ENCODE data around the gene NFIA.

NFIA gene

DNA sequence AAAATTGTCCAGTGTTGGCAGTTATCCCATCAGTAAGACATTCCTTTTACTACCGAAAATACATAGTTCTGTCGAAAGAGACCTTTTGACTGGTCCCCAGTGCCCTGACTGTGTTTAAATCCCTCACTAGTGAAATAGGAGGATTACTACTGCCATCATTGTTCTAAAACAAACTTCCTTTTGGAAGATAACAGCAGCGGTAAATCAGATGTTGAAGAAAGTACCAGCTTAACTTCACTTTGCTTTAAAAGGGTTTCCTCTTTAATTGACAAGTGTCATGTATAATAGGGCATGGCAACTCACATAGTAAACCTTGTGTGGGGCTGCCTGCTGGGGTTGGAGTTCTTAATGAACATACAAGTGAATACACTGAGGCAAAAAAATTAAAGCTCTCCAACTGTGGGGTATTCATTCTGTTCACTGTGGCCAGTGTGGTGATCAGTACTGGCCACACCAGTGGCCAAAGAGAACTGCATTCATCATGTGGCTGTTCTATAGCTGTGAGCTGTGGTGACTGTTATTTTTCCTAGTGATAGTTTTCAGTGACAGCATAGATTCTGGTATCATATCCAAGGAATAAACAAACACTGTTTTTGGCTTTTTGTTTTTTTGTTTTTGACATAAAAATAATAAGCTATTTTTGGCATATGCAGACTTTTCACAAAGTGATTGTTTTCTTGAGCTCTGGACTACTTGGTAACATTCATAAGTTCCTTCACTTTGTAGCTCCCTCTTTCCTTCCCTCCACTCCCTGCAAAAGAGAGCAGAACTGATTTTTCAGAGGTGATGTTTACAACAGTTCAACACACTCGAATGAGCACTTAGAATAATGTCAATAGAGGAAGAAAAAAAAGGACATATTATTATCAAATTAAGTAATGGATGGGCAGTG is 74.5 kb downstream of the NFIA start:
- FAIRE-seq (no peak), DNase-seq (ENCODE audit: insufficient read length, low spot score) (no peak)
- no peak for TF ChIP-seq POLR2AphosphoS5 (IDR thresholded peaks at IDR 0.05; ENCODE audit: low read depth, low read length)
- TF ChIP-seq SPI1 (IDR thresholded peaks at IDR 0.05; ENCODE audit: low read depth, low read length) = no peak
- TF ChIP-seq POLR2A (IDR thresholded peaks at IDR 0.05; ENCODE audit: low read depth, low read length) = no peak
- no peak for TF ChIP-seq PAX5 (IDR thresholded peaks at IDR 0.05; ENCODE audit: insufficient read depth, low read length, severe bottlenecking)
- TF ChIP-seq TAF1 (IDR thresholded peaks at IDR 0.05; ENCODE audit: low read depth, low read length) = no peak
- no peak for TF ChIP-seq POU2F2 (IDR thresholded peaks at IDR 0.05; ENCODE audit: low read depth, low read length)

DNA sequence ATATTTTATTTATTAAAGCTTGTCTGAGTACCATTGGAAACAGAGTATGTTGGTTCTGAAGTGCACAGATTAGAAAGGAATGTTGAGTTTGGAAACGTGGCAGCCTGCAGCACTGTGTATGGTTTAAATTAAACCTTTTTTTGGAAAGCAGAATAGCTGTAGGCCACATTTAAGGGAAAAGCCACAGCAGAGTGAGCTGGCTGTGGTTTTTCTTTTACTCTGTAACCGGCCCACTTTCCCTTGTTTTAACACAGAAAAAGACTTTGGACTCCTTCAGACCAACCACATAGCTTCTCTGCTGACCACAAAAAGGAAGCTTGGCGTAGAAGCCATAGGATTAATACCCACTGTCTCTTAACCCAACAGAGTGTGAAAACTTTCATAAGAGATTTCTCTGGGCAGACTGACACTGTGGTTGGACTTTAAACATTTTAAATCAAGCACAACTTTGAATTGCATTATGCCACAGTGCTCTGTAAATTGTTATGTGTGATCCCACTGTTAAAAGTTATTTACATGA is 75.2 kb downstream of the NFIA start:
- DNase-seq (ENCODE audit: insufficient read length, low spot score) = no peak
- TF ChIP-seq PAX5 (IDR thresholded peaks at IDR 0.05; ENCODE audit: insufficient read depth, low read length, severe bottlenecking) (no peak), POU2F2 (IDR thresholded peaks at IDR 0.05; ENCODE audit: low read depth, low read length) (no peak), POLR2AphosphoS5 (IDR thresholded peaks at IDR 0.05; ENCODE audit: low read depth, low read length) (no peak), POLR2A (IDR thresholded peaks at IDR 0.05; ENCODE audit: low read depth, low read length) (no peak), SPI1 (IDR thresholded peaks at IDR 0.05; ENCODE audit: low read depth, low read length) (no peak), TAF1 (IDR thresholded peaks at IDR 0.05; ENCODE audit: low read depth, low read length) (no peak)
- FAIRE-seq = no peak

DNA sequence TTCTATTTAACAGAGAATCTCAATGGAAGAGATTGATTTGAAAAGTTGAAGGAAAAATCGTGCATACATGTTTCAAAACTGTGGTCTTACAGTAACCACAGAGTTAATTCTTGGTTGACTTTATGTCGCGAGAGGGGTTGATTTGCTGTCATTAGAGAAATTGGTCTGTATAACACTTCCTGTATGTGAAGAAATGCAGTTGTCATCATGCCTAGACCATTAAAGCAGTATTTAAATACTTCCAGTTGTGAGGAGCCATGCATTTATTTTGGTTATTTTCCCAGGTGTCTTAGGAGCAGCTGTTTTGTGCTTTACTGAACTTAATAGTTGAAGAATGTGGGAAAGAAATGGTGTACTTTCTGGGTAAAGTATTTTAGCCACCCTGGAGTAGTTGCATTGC is 76.2 kb downstream of the NFIA start:
- FAIRE-seq = no peak
- TF ChIP-seq POLR2AphosphoS5 (IDR thresholded peaks at IDR 0.05; ENCODE audit: low read depth, low read length) (no peak), POLR2A (IDR thresholded peaks at IDR 0.05; ENCODE audit: low read depth, low read length) (no peak), POU2F2 (IDR thresholded peaks at IDR 0.05; ENCODE audit: low read depth, low read length) (no peak), SPI1 (IDR thresholded peaks at IDR 0.05; ENCODE audit: low read depth, low read length) (no peak), TAF1 (IDR thresholded peaks at IDR 0.05; ENCODE audit: low read depth, low read length) (no peak), PAX5 (IDR thresholded peaks at IDR 0.05; ENCODE audit: insufficient read depth, low read length, severe bottlenecking) (no peak)
- no peak for DNase-seq (ENCODE audit: insufficient read length, low spot score)

DNA sequence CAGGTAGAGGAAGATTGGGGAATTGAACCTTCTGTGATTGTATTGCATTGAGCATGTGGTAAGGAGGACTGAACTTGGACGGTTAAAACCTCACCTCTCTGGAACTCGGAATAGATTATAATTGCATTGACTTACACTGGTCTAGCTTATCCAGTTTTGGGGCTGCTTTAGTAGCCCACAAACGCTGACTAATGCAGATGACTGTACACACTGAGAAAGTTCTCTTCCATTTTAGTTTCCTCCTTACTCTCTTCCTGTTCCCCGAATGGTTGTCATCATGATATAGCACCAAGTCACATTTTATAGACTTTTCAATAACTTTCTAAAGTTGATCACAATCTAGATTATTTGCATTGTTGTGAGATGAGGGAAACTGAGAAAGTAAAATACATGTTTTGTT is 78.2 kb downstream of the NFIA start:
- DNase-seq (ENCODE audit: insufficient read length, low spot score) (no peak), FAIRE-seq (no peak)
- no peak for TF ChIP-seq POLR2AphosphoS5 (IDR thresholded peaks at IDR 0.05; ENCODE audit: low read depth, low read length)
- no peak for TF ChIP-seq TAF1 (IDR thresholded peaks at IDR 0.05; ENCODE audit: low read depth, low read length)
- TF ChIP-seq SPI1 (IDR thresholded peaks at IDR 0.05; ENCODE audit: low read depth, low read length) = no peak
- TF ChIP-seq POLR2A (IDR thresholded peaks at IDR 0.05; ENCODE audit: low read depth, low read length) = no peak
- TF ChIP-seq PAX5 (IDR thresholded peaks at IDR 0.05; ENCODE audit: insufficient read depth, low read length, severe bottlenecking) = no peak

DNA sequence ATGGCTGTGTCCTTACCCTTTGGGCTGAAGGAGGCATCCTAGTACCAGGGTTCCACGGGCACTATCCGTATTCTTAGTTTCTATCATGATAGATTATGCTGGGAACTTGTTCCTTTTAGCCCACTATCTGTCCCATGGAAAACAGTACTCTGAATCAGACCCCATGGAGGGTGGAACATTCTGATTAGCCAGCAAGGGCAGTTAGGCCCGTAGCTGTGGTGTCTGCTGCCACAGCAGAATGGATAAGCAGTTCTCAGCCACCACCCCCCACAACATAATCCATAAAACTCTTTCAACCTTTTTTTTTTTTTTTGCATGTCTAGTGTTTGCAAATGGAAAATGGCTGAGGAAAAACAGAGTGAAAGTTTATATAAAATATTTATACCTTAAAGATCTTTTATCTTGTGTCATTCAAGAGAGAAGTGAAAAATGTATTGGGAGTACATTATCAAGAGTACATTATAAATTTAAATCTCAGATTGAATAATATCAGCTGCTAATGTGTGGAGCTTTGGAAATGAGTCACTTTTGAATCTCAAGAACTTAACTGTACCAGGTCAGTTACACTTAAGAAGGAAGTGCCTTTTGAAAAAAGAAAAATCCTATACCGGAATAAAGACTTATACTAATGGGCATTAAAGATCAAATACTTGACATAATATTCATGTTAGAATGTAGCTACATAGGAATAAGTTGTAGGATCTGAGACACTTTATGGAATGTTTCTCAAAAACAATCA is 80.3 kb downstream of the NFIA start:
- FAIRE-seq (no peak), DNase-seq (ENCODE audit: insufficient read length, low spot score) (no peak)
- TF ChIP-seq SPI1 (IDR thresholded peaks at IDR 0.05; ENCODE audit: low read depth, low read length) (no peak), PAX5 (IDR thresholded peaks at IDR 0.05; ENCODE audit: insufficient read depth, low read length, severe bottlenecking) (no peak), POU2F2 (IDR thresholded peaks at IDR 0.05; ENCODE audit: low read depth, low read length) (no peak), POLR2A (IDR thresholded peaks at IDR 0.05; ENCODE audit: low read depth, low read length) (no peak), TAF1 (IDR thresholded peaks at IDR 0.05; ENCODE audit: low read depth, low read length) (no peak), POLR2AphosphoS5 (IDR thresholded peaks at IDR 0.05; ENCODE audit: low read depth, low read length) (no peak)

DNA sequence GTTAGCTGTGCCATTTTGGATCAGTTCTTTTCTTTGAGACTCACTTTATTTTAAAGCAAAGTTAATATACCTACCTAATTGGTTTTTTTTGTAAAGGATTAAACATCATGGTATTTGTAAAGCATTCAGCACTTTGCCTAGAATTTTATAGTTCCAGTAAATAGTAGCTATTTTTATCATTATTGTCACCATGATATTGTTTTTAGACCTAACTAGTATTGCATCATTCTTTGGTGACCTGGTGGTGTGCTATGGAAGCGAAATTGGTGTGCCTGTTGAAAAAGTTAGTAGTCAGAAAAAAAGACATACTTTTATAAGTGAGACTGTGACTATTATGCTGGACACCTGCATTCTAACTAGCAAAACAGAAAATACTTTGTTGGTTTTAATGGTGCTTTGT is 81.0 kb downstream of the NFIA start:
- FAIRE-seq = no peak
- no peak for TF ChIP-seq SPI1 (IDR thresholded peaks at IDR 0.05; ENCODE audit: low read depth, low read length)
- TF ChIP-seq POLR2AphosphoS5 (IDR thresholded peaks at IDR 0.05; ENCODE audit: low read depth, low read length) = no peak
- TF ChIP-seq TAF1 (IDR thresholded peaks at IDR 0.05; ENCODE audit: low read depth, low read length) = no peak
- no peak for TF ChIP-seq POU2F2 (IDR thresholded peaks at IDR 0.05; ENCODE audit: low read depth, low read length)
- no peak for TF ChIP-seq PAX5 (IDR thresholded peaks at IDR 0.05; ENCODE audit: insufficient read depth, low read length, severe bottlenecking)
- TF ChIP-seq POLR2A (IDR thresholded peaks at IDR 0.05; ENCODE audit: low read depth, low read length) = no peak
- DNase-seq (ENCODE audit: insufficient read length, low spot score) = no peak

DNA sequence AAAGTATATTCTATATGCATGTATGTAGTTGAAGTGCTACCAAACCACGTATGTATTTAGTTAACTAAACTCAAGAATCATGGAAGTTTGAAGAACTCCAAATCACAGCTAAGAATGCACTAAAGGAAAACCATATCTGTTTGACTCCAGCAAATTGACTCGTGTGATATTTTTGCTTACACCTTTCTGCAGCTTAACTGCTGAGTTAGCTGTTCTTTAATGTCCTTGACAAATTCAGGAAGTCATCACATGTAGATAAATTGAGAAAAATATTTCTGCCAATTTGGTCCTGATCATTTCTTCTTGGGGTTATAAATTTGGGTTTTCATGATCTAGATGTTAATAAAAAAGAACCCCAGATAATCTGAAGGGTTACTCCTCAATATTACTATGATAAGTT is 83.0 kb downstream of the NFIA start:
- no peak for FAIRE-seq
- TF ChIP-seq POLR2A (IDR thresholded peaks at IDR 0.05; ENCODE audit: low read depth, low read length) (no peak), POLR2AphosphoS5 (IDR thresholded peaks at IDR 0.05; ENCODE audit: low read depth, low read length) (no peak), POU2F2 (IDR thresholded peaks at IDR 0.05; ENCODE audit: low read depth, low read length) (no peak), SPI1 (IDR thresholded peaks at IDR 0.05; ENCODE audit: low read depth, low read length) (no peak), TAF1 (IDR thresholded peaks at IDR 0.05; ENCODE audit: low read depth, low read length) (no peak), PAX5 (IDR thresholded peaks at IDR 0.05; ENCODE audit: insufficient read depth, low read length, severe bottlenecking) (no peak)
- no peak for DNase-seq (ENCODE audit: insufficient read length, low spot score)

DNA sequence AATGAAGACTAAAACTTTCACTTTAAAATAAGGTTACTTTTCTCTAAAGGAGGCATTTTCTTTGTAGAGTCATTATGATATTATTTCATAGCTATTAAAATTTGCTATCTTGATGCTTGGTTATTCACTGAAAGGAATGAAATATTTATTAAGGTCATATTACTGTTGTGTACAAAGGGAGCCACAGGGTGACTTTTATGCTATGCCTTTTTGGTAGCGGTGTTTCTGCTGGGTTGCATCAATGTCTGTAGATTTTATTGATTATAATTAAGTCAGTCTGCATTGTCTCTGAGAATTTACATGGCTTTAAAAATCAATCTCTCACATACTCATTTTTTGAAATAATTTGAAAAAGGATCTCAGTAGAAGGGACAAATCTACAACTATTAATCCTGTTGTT is 84.9 kb downstream of the NFIA start:
- no peak for DNase-seq (ENCODE audit: insufficient read length, low spot score)
- FAIRE-seq = no peak
- TF ChIP-seq SPI1 (IDR thresholded peaks at IDR 0.05; ENCODE audit: low read depth, low read length) = no peak
- TF ChIP-seq PAX5 (IDR thresholded peaks at IDR 0.05; ENCODE audit: insufficient read depth, low read length, severe bottlenecking) = no peak
- TF ChIP-seq POLR2AphosphoS5 (IDR thresholded peaks at IDR 0.05; ENCODE audit: low read depth, low read length) = no peak
- TF ChIP-seq POLR2A (IDR thresholded peaks at IDR 0.05; ENCODE audit: low read depth, low read length) = no peak
- TF ChIP-seq POU2F2 (IDR thresholded peaks at IDR 0.05; ENCODE audit: low read depth, low read length) = no peak
- TF ChIP-seq TAF1 (IDR thresholded peaks at IDR 0.05; ENCODE audit: low read depth, low read length) = no peak

DNA sequence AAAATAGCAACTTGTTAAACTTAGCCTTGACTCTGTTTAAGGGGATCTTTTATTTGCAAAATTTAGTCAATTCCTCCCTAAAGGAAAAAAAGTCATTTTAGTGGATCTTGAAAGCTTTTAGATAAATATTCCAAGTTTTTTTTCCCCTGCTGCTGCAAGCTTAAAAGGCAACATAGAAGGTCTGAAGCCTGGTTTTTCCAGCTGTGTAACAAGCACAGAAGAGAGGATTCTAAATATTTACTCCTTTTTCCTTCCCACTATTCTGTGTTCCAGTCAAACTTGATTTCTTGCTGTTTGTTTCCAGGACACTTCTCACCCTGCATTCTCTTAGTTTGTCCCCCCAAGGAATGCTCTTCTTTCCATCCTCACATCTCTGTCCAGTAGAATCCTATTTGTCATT is 86.7 kb downstream of the NFIA start:
- TF ChIP-seq POLR2AphosphoS5 (IDR thresholded peaks at IDR 0.05; ENCODE audit: low read depth, low read length) (no peak), SPI1 (IDR thresholded peaks at IDR 0.05; ENCODE audit: low read depth, low read length) (no peak), PAX5 (IDR thresholded peaks at IDR 0.05; ENCODE audit: insufficient read depth, low read length, severe bottlenecking) (no peak), POU2F2 (IDR thresholded peaks at IDR 0.05; ENCODE audit: low read depth, low read length) (no peak), POLR2A (IDR thresholded peaks at IDR 0.05; ENCODE audit: low read depth, low read length) (no peak), TAF1 (IDR thresholded peaks at IDR 0.05; ENCODE audit: low read depth, low read length) (no peak)
- no peak for DNase-seq (ENCODE audit: insufficient read length, low spot score)
- no peak for FAIRE-seq

Measured in GM12891 (cell line).